Measurements from ENCODE around the gene COTL1.

Gene COTL1

GRCh38 chr16:84613408-84614072 lies 4.3 kb downstream of the COTL1 start:
- no peak overlapping the region for H3K27ac ChIP-seq
- TF ChIP-seq, protein P1, sequence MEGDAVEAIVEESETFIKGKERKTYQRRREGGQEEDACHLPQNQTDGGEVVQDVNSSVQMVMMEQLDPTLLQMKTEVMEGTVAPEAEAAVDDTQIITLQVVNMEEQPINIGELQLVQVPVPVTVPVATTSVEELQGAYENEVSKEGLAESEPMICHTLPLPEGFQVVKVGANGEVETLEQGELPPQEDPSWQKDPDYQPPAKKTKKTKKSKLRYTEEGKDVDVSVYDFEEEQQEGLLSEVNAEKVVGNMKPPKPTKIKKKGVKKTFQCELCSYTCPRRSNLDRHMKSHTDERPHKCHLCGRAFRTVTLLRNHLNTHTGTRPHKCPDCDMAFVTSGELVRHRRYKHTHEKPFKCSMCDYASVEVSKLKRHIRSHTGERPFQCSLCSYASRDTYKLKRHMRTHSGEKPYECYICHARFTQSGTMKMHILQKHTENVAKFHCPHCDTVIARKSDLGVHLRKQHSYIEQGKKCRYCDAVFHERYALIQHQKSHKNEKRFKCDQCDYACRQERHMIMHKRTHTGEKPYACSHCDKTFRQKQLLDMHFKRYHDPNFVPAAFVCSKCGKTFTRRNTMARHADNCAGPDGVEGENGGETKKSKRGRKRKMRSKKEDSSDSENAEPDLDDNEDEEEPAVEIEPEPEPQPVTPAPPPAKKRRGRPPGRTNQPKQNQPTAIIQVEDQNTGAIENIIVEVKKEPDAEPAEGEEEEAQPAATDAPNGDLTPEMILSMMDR (conservative IDR thresholded peaks at IDR 0.05) = no peak

DNA sequence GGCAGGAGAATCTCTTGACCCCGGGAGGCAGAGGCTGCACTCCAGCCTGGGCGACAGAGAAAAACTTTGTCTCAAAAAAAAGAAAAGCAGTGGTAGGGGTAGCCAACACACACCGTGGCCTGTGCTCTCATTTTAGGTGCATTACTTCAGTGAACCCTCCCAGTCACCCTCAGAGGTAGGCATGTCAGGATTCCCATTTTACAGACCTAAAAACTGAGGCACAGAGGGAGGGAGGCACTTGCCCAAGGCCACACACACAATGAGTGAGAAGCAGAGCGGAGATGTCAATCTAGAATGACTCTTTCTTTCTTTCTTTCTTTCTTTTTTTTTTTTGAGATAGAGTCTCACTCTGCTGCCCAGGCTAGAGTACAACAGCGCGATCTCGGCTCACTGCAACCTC lies 5.2 kb downstream of the COTL1 start:
- H3K27ac ChIP-seq = no peak overlapping the region
- TF ChIP-seq, protein P1 (conservative IDR thresholded peaks at IDR 0.05) = no peak

DNA sequence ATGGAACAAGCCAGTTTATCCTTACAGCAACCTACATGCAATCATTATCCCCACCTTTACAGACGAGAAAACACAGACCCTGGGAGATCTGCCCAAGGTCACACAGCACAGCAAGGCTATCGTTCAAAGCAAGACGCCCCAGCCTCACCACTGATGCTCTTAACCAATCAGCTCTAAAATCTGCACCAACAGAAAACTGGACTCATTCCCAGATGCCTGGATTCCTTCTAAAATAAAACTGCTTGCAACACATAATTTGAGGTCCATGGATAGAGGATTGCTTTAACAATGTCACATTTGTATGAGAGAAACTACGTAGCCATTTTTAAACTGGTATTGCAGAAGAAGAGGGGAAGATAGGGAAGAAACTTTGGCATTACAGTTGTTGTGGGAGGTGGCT lies 6.8 kb downstream of the COTL1 start:
- no peak overlapping the region for H3K27ac ChIP-seq
- TF ChIP-seq, protein P1 (conservative IDR thresholded peaks at IDR 0.05) = no peak

DNA sequence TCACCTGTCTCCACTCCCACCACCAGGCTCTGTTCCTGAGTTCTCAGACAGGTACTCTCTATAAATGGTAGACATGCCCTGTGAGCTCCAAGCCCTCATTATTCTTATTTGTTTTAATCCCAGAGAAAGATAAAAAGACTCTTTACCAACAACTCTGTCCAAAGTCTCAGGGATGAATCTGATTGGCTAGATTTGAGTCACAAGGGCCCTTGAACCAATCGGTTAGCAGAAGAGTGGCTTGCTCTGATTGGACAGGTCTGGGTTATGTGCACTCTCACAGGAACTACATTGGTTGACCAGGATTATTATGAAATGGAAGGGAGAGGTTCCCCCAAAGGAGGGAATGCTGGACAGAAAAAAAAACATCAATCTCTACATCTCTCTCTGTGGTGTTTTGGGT lies 7.5 kb downstream of the COTL1 start:
- no peak overlapping the region for H3K27ac ChIP-seq
- TF ChIP-seq, protein P1 (conservative IDR thresholded peaks at IDR 0.05) = no peak

- no peak overlapping the region for H3K27ac ChIP-seq
- TF ChIP-seq, protein P1 (conservative IDR thresholded peaks at IDR 0.05) = no peak
These were observed 8.2 kb downstream of the COTL1 start for GRCh38 chr16:84609563-84610177.

GRCh38 chr16:84608282-84608681 lies 9.6 kb downstream of the COTL1 start:
- no peak overlapping the region for H3K27ac ChIP-seq
- TF ChIP-seq, protein P1 (conservative IDR thresholded peaks at IDR 0.05) = no peak

GRCh38 chr16:84607694-84608093 lies 10.2 kb downstream of the COTL1 start:
- TF ChIP-seq, protein P1 (conservative IDR thresholded peaks at IDR 0.05) = no peak
- no peak overlapping the region for H3K27ac ChIP-seq

Measured in VCaP (cell line).